C1 segment of cervical spinal cord (tissue), 14 donors: ENCODE data around the gene ERRFI1.
"Not testable (repeated sequence)": the region's sequence is repeated elsewhere in the genome, so short reads cannot be mapped to it uniquely, and the experiment has no call there.

ENCODE experiments used
- DNase-seq, 14 donors: peaks; one replicate each; lab custom pipeline; 2025; lab: John Stamatoyannopoulos, UW

ERRFI1 gene

GRCh38 chr1:7971024-7971423 lies 55.1 kb downstream of the ERRFI1 start:
- DNase-seq, result no peak

DNA sequence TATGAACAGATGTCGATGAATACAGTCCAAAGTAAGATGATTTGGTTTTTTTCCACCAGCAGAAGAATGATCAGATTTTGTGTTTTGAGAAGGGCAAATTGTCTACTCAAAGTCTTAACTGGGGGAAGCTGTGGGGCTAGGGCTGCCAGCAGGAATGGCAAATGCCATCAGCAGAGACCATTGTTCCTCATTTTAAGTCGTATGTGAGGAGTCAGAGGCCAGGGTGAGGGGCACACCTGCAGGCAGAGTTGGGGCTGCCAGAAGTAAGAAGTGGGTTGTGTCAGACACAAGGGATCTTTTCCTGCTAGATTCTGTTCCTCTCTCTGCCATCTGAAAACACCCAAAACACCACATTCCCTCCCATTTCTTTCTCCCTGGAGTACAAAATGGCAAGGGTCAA lies 55.9 kb downstream of the ERRFI1 start:
- DNase-seq, result no peak

DNA sequence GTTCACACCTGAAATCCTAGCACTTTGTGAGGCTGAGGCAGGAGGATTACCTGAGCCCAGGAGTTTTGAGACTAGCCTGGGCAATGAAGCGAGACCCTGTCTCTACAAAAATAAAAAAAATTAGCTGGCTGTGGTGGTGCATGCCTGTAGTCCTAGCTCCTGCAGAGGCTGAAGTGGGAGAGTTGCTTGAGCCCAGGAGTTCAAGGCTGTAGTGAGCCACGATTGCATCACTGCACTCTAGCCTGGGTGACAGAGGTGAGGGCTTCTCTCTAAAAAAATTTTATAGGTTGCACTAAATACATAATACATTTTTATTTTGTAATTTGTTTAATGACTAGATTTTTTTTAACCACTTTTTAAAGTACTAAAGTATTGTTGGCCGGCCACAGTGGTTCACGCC lies 58.5 kb downstream of the ERRFI1 start:
- DNase-seq, result no peak

- peak in 1 of 14 donors; percentile 76 for DNase-seq
Measured at GRCh38 chr1:7967196-7967595, 58.9 kb downstream of the ERRFI1 start.

DNA sequence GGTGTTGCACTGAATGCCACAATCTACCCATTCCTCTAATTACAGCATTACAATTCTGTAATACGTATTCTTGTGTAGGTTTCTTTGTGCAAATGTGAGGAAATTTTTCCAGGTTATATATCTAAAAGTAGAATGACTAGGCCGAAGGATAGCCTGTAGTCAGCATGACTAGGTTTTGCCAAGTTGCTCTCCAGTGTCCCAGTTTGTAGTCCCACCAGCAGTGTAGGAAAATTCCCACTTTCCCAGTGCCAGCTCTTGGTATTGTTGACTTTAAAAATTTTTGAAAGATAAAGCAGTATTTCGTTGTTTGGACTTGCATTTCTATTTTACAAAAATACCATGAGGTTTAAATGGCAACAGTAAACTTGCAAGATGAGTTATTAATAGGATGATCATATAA lies 61.6 kb downstream of the ERRFI1 start:
- DNase-seq, result peak in 1 of 14 donors; percentile 25

GRCh38 chr1:7963841-7964240 lies 62.3 kb downstream of the ERRFI1 start:
- not testable (repeated sequence) for DNase-seq

DNA sequence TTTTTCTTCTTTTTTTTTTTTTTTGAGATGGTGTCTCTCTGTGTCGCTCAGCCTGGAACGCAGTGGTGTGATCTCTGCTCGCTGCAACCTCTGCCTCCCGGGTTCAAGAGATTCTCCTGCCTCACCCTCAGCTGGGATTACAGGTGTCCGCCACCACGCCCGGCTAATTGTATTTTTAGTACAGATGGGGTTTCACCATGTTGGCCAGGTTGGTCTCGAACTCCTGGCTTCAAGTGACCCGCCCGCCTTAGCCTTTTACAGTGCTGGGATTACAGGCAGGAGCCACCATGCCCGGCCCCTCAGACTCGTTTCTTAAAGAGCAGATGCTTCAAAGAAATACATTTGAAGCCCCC lies 62.8 kb downstream of the ERRFI1 start:
- DNase-seq, result not testable (repeated sequence)

GRCh38 chr1:7962636-7963377 lies 63.3 kb downstream of the ERRFI1 start:
- DNase-seq, result no peak

DNA sequence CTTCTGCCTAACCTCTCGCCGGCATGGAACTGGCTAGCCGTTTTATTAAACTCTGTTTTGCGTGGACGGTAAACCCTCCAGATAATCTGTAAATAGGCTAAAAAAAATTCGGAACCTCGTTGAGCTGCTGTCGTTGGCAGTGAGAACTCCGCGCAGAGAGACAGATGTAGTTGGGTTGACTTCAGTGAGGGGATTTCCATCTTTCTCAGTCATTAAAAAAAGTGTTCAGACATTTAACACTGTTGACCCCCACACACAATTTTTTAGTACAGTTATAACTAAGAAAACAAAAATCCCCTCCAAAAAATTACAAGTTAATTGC lies 64.1 kb downstream of the ERRFI1 start:
- DNase-seq, result no peak
